ENCODE measurements around the gene FAM184A.

DNA sequence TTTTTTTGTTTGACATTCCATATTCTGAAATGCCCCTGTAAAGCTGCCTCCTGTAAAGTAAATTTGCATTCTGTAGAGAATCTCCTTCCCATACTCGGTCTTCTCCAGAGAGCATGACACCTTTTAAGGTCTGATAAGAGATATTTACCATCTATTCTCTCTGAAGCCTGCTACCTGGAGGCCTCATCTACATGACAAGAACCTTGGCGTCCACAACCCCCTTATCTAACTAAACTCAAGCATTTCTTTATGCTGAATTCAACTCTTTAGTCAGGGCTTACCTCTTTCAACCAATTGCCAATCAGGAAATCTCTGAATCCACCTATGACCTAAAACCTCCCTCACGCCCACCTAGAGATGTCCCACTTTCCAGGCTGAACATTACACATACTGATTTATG is 51.6 kb downstream of the FAM184A start:
- TF ChIP-seq POLR2A (IDR thresholded peaks at IDR 0.05) (no peak), POLR2AphosphoS5 (IDR thresholded peaks at IDR 0.05; ENCODE audit: insufficient read depth in 1 of 2, low read depth in 1 of 2) (no peak)
